Activated CD8-positive, alpha-beta memory T cell treated with anti-CD3 and anti-CD28 coated beads, Interleukin-2, amount 50 U/mL, for 4 hours (primary cell): ENCODE data around the gene UVSSA.
A peak's percentile ranks its signal among the peaks of the same experiment; 100 is the strongest.

Experiments
- DNase-seq: peaks from one replicate; pipeline ENCODE4 v3.0.0-alpha.2; 2020

Gene UVSSA

DNA sequence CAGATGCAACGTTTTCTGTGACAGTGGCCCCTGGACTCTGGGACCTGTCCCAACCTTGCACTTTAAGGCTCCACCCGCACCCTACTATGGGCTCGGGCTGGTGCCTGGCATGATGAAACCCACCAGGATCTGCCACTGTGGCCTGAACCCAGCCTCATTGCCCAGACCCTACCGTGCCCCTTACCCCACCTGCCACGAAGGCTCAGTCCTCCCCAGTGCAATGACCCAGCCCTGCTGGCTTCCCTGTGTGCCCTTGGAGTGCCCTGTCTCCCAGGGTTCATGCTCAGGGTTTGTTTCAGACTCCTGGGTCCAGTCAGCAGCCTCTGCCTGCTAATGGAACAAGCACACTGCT is 3.1 kb downstream of the UVSSA start:
- no peak for DNase-seq

DNA sequence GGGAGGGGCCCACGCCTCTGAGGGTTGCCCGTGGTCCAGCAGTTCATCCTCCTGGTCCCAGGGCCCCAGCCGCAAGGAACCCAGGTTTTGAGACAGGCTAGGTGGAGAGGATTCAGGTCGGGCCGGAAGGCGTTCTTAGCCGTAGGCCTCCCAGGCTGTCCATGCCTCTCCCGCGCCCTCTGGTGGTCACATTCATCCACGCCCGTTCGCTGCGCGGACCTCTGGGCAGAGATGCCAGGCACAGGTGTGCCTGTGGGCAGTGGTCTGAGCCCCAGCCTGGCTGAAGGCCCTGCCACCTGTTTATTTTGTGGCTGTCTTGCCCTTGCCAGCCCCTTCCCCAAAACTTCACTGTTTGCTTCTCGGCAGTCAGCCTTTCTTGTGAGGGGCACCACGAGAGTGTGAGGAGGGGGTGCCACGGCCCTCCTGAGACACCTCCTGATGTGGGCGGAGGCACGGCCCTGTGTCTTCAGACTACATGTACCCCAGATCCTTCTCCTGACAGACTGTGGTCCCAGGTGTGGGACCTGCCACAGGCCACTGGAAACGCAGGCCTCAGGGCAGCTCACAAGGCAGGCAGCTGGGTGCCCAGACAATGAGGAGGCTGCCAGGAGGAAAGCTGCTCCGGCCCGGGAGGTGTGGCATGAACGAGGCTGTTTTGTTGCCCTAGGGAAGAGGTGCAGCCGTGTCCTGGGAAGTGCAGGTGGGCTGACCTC is 5.0 kb downstream of the UVSSA start:
- peak; percentile 90 for DNase-seq

DNA sequence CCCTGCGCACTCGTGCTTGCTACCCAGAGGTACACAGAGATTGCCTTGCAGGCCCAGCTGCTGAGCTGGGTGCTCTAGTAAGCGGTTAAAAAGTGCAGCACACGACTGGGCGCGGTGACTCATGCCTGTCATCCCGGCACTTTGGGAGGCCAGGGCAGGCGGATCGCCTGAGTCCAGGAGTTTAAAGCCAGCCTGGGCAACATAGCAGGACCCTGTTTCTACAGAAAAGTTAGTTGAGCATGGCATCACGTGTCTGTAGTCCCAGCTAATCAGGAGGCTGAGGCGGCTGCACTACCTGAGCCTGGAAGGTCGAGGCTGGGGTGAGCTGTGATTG is 5.5 kb downstream of the UVSSA start:
- no peak for DNase-seq

DNA sequence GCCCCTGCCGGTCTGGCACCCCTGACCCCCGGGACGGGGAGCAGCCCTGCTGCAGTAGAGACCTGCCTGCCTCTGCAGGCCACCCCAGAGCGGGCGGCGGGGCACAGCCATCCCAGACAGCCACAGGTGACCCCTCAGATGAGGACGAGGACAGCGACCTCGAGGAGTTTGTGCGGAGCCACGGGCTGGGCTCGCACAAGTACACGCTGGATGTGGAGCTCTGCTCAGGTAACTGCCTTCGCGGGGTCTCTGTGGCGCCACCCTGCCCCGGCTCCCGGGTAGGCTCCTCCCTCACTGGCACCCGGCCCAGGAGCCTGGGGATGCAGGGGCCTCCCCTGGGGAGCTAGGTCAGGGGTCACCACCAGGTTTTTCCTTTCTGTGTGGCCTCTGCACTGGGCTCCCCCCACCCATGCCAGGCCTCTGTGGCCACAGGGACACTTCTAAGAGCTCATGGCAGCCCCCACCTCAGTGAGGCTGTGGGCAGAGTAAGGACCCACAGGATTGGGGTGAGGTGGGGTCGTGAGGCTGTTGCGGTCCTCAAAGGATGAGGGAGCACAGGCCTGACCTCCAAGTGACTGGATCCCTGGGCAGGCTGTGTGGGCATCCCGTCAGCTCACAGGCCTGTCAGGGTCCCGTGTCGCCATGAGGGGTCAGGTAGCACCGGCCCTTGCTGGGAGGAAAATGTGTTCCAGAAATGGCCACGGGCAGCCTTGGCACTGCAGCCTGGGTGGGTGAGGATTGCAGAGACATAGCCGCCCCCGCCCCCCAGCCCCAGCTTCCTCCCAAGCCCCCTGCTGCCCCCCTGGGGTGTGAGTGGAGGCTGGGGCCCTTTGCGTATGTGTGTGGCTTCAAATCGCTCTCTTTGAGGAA is 6.4 kb downstream of the UVSSA start:
- no peak for DNase-seq

DNA sequence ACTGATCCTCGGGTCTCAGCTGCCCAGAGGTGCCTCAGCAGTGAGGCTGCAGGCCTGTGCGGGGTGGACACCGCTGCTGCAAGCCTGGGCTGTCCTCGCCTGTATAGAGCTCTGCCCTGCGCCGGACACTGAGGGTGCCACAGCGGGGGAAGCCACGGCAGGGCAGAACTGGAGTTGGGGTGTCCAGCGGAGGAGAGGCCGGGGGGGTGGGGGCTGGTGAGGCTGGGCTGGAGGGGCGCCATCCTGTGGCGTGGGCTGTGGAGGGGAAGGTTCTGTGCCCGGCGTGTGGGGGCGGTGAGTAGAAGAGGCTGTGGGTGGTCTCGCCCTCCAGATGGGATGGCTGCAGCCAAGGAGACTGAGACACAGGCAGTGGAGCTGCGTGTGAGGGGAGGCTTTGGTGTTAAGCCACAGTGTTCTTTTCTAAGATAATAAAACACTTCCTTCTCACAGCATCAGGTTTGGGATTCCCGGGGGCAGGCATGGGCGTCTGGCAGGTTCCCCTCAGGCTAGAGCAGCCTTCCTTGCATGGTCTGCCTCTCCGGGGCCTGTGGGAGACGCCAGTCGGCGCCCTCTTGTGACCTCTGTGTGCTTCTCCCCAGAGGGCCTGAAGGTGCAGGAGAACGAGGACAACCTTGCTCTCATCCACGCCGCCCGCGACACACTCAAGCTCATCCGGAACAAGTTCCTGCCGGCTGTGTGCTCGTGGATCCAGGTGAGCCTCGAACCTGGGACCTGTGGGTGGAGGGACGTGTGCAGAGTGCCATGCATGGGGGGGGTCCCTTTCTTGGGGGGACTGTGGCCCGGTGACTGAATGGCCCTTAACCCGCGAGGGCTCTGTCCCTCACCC is 7.4 kb downstream of the UVSSA start:
- no peak for DNase-seq

DNA sequence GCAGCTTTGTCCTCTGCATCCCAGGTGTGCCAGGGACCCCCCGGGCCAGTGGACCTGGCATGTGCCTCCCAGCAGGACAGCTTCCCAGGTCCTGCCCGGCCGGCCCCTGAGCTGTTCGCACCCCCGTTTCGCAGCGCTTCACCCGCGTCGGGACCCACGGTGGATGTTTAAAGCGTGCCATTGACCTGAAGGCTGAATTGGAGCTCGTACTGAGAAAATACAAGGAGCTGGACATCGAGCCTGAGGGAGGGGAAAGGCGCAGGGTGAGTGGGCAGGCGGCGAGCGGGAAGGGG is 7.9 kb downstream of the UVSSA start:
- DNase-seq = no peak

DNA sequence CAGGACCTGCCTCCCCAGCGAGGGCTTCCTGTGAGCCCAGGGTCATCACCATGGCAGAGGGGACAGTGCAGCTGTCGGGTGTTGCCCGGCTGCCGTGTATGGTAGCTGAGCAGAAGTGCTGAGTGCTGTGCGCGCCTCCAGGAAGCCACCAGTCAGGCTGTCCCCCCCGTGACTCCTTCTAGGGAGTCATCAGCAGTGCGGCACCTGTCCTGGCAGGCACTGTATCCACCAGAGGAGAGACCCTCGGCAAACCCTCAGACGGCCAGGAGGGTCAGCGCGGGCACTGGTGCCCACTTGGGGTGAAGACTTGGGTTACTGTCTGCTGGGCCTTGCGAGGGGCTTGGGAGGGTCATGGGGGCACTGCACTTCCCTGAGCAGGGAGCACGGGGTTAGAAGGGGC is 8.4 kb downstream of the UVSSA start:
- DNase-seq = no peak

DNA sequence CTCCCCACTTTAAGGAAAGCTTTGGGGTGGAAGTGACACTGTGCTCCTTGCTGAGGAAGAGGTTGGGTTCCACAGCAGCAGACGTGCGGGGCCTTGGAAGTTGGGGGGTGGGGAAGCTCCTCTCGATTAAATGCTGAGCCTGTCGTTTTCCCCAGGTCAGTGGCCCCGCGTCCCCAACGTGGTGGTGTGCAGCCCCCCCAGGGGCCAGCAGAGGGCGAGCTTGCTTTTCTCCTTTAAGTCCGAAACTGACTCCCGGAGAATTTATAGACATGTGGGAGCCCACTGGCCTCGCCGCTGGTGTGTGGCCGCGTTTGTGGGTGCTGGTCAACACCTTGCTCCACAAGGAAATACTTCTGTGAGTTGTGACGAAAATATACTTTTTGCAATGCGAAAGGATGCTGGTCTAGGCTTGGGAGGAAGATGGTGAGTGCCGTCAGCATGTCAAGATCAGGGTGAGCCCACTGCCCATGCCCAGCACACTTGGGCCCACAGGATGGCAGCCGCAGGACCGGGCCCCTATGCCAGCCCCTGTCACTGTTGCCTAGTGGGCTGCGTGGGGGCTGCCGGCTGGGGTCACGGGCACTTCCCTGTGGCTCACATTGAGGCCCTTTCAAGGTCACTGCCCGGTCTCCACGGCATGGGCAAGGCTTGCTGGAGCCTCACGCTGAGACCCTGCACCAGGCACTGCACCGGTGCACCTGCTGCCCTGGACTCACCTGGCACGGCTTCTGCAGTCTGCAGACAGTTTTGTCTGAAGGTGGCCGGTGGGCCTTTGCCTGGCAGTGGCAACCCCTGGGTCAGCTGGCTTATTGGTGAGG is 9.4 kb downstream of the UVSSA start:
- DNase-seq = peak; percentile 47

DNA sequence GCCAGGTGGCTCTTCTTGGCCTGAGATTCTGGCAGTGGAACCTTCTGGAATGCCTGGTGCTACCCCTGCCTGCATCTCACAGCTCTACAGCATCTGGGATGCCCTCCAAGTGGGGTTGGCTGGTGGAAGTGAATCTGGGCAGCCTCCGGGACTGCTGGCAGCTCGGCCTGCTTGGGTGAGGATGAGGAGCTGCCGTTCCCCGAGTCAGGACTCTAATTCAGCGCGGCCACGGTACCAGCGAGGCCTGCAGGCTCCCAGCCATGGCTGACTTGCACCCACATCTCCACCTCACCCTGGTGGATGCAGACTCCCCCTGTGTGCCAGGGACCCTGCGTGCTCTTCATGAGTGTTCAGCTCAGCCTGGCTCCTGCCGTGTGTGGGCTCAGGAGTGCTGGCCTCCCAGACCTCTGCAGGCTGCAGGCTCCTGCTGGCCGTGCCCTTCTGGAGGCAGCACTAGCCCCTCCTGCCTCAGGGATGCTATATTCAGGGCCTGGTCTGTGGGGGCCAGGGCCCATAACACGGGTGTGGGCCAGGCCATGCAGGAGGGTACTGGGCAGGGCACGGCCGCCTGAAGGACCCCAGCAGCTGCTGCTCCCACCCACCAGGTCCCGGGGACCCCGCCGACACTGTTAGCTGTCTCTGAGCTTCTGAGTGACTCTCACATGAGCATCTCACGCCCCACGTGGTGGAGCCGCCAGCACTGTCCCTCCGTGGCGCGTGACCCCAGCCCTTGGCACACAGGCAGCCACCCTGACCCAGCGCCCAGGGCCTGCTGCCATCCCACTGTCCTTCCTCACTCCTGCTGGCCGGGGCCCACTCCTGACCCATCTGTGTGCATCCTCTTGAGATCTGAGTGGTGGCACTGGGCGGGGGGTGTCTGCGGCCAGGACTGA is 10.6 kb downstream of the UVSSA start:
- DNase-seq = no peak

DNA sequence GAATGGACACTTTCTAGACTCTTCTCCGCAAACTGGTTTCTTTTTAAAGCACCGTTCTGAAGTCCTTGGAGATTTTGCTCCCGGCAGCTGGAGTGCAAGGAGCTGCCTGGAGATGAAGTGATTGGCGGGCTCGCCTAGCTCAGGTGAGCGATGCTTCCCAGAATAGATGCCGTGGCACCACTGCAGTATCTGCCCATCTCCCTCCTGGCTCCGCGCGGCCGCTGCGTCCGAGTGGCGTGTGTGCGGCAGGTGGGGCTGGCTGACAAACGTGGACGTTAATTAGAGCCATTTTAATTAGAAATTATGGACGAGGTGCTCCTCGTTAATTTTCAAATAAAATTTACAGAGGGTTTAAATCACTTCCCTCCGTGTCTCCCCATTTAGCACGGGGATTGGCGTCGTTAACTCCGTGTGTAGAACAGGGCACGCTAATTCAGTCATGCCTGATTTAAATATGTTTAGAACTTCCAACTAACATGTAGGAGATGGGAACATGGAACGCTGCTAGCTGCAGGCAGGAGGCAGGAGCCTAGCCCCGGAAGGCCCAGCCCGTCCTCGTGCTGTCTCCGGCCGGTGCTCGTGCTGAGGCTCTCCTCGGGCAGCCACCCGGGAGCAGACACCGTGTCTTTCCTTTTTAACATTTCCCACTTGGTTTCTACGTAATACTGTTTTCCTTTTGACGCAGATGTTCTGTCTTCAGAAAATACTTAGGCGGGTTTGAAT is 11.6 kb downstream of the UVSSA start:
- no peak for DNase-seq

DNA sequence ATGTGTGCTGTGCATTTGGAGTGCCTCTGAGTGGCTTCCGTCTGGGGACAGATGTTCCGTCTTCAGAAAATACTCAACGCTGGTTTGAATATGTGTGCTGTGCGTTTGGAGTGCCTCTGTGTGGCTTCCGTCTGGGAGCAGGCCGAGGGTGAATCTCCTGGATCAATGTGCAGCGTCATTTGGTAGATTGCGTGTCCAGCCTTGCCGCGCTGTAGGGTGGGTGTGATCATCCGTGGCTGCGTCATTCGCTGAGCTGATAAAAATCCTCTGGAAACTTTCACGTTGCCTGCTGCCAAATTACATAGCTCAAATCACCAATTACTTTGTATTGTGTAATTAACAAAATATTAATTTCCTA is 12.1 kb downstream of the UVSSA start:
- DNase-seq = no peak

DNA sequence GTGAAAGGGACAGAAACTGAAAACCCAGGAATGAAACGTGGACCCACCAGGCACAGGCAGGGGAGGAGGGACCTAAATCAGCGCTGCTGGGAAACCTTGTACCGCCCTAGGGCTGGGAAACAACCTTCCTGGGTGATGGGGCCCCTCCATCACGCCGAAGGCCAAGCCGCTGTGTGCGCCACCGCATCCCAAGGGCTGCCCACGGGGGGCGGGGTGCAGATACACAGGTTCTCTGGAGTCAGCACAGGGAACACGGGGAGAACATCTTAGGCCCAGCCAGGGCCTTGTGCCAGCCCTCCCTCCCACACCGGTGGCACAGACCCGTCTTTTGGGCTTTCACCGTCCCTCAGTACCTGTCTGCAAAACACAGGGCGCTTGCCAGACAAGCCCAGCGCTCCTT is 13.0 kb downstream of the UVSSA start:
- no peak for DNase-seq

DNA sequence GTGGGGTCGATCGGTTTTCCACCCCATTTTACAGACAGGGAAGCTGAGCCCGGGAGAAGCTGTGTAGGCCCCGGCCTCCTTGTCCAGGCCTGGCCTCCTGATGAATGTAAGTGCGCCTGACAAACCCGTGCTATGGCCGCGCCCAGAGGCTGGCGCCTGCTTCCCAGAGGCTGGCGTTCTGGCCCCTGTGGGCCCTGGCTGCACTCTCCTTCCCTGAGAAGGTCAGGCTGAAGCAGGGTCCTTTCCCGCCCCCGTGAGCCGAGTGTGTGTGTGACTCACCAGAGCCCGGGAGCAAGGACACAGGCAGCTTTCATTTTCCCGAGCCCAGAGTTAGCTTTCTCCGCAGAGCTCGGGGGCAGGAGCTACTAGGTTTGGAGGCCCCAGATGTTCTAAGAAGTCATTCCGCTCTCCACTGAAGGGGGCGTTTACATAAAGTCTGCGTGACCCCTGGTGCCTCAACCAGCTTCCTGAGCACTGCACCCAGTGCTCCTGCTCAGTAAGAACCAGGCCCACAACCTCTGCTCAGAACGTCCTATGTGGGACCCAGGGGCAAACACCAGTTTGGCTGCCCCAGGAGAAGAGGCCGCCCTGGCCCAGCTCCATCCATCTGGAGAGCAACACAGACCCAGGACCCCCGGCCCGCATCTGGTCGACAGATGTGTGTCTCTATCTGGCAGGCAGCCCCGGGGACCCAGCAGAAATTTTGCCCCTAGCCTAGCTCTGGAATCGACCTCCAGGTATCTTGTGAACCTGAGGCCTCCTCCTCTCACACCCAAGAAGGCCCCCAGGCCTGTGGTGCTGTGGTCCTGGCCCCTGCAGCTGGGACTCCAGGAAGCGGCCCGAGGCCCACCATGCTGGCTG is 13.6 kb downstream of the UVSSA start:
- DNase-seq = no peak

DNA sequence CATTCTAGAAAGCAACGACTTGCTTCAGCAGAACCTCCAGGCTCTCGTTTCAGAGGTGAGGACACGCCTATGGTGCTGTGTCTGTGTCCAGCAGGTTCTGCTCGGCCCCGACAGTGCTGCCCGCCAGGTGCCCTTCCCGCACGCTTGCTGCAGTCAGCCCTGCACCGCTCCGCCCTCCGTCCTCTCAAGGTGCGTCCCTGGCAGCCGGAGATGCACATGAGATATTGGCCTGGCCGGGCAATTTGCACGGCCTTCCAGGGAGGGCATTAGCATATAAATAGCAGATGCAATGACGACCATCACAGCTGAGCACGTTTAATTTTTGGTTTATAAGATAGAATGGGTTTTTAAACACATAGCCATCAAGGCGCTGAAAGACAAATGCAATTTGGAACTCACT is 14.4 kb downstream of the UVSSA start:
- no peak for DNase-seq

DNA sequence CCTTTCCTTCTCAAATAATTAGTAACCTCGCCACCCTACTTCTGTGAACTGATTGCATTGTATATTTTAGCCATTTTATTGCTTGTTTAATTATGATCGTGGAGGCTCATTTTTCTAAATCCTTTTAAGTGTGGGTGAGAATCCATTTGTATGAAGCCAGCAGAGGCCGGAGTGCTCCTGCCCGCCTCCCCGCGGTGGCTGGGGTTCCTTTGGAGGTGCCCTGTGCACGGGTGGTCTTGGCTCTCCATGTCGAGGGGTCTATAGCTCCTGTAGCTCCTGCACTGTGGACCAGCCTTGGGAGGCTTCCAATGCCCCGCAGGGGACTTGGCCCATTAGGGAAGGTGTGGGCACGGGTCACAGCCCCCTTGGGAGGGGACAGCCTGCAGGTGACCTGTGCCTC is 15.0 kb downstream of the UVSSA start:
- DNase-seq = no peak

DNA sequence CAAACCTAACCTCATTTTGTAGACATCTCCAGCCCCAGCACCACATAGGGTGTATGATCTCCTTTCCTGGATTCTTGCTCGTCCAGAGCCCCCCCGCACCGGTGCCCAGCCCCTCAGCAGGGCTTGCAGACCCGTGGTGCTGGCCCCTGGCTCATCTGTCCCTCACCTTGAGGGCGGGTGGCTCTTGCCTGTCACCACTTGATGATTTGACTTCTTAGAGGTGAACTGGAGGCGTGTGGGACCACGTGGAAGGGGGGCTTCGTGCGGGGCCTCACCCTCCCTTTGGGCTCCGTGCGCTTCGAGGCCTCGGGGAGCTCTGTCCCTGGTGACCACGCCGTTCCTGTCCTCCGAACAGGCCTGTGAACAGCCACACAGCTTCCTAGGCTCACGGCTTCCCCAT is 15.5 kb downstream of the UVSSA start:
- no peak for DNase-seq

DNA sequence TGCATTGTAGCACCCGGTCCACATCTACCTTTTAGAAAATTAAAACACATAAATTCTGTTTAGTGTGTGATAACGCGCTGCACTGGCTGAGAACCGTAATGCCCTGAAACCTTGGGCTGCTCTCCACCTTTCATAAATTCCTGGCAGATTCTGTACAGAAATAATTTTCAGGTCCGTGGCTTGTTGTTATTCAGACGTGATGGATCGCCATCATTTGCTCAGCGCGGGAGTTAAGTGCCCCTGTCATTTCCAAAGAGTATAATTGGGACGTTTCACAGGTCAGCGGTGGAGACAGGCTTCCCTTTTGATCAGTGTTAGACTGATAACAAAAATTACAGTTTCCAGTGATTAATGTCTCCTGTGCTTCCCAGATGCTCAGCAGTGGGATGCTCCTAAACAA is 16.5 kb downstream of the UVSSA start:
- no peak for DNase-seq

DNA sequence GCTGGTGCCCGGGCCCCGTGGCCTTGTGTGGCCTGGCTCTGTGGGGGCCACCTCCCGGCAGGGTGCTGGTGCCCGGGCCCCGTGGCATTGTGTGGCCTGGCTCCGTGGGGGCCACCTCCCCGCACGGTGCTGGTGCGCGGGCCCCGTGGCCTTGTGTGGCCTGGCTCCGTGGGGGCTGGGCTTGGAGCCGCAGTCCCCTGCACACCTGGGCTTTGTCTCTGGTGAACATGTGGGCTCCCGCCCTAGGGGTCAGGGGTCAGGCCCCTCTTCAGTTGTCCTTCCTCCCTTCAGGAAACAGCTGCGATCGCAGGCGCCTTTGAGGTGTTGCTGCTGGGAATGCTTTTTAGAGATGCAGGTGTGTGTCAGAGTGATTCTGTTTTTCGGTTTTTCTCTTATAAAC is 17.2 kb downstream of the UVSSA start:
- no peak for DNase-seq

DNA sequence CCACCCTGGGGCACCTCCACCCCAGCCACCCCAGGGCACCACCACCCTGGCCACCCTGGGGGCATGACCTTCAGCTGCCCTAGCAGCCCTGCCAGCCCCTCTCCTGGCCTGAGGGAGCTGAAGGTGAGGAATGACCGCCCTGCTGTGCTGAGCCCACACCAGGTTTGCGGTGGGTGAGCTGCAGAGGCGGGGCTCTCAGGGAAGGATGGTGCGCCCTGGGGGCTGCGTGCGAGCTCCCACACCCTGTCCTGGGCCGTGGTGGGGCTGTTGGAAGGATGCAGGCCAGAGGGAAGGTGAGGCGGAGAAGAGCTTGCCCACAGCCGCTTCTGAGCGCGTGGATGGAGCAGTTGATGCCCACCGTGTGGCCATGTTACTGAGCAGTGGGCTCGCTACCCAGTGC is 17.7 kb downstream of the UVSSA start:
- no peak for DNase-seq
